ENCODE data around the gene ADARB1.

The ADARB1 gene

GRCh38 chr21:45035477-45035848, 38.9 kb upstream of the ADARB1 start:
- no peaks in the 10 kb centered on the region for H3K27me3 ChIP-seq (ENCODE audit: insufficient read depth, poor library complexity, severe bottlenecking)
- H3K9me3 ChIP-seq (ENCODE audit: severe bottlenecking), result no peaks in the 10 kb centered on the region
- TF ChIP-seq, protein P1, sequence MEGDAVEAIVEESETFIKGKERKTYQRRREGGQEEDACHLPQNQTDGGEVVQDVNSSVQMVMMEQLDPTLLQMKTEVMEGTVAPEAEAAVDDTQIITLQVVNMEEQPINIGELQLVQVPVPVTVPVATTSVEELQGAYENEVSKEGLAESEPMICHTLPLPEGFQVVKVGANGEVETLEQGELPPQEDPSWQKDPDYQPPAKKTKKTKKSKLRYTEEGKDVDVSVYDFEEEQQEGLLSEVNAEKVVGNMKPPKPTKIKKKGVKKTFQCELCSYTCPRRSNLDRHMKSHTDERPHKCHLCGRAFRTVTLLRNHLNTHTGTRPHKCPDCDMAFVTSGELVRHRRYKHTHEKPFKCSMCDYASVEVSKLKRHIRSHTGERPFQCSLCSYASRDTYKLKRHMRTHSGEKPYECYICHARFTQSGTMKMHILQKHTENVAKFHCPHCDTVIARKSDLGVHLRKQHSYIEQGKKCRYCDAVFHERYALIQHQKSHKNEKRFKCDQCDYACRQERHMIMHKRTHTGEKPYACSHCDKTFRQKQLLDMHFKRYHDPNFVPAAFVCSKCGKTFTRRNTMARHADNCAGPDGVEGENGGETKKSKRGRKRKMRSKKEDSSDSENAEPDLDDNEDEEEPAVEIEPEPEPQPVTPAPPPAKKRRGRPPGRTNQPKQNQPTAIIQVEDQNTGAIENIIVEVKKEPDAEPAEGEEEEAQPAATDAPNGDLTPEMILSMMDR (IDR thresholded peaks at IDR 0.05; ENCODE audit: poor library complexity, severe bottlenecking), result no peak
- ATAC-seq (ENCODE audit: low read depth), result no peak
- H3K4me1 ChIP-seq (ENCODE audit: insufficient read depth, poor library complexity, severe bottlenecking), result no peaks in the 10 kb centered on the region
- DNase-seq (ENCODE audit: low spot score), result no peak
- no peak overlapping the region for H3K4me3 ChIP-seq (ENCODE audit: severe bottlenecking)
- H3K27ac ChIP-seq (ENCODE audit: poor library complexity, severe bottlenecking), result no peak overlapping the region
- no peaks in the 10 kb centered on the region for H3K36me3 ChIP-seq (ENCODE audit: low read depth)

- Histone ChIP-seq H3K9me3 (ENCODE audit: severe bottlenecking) (no peaks in the 10 kb centered on the region), H3K4me3 (ENCODE audit: severe bottlenecking) (no peak overlapping the region), H3K36me3 (ENCODE audit: low read depth) (no peaks in the 10 kb centered on the region), H3K4me1 (ENCODE audit: insufficient read depth, poor library complexity, severe bottlenecking) (no peaks in the 10 kb centered on the region), H3K27me3 (ENCODE audit: insufficient read depth, poor library complexity, severe bottlenecking) (no peaks in the 10 kb centered on the region), H3K27ac (ENCODE audit: poor library complexity, severe bottlenecking) (no peak overlapping the region)
- DNase-seq (ENCODE audit: low spot score) (no peak), ATAC-seq (ENCODE audit: low read depth) (no peak)
- TF ChIP-seq, protein P1 (IDR thresholded peaks at IDR 0.05; ENCODE audit: poor library complexity, severe bottlenecking), result no peak
Measured at GRCh38 chr21:45036630-45037029, 37.8 kb upstream of the ADARB1 start.

DNA sequence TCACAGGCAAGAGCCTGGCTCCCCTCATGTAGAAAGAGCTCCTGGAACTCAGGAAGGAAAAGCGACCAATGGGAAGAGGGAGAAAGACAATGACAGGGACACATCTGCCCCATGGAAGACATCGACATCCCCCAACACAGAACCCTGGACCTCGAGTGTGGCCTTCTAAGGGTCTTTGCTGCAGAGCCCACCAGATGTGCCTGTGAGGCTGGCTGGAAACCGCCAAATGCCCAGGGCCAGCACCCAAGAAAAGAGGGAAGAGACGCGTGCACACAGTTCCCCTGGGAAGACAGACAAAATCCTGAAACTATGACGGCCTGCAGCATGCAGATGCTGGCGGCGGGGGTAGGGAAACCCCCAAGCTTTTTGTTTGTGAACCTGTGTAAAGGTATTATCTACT, 36.4 kb upstream of the ADARB1 start:
- no peak for ATAC-seq (ENCODE audit: low read depth)
- DNase-seq (ENCODE audit: low spot score), result no peak
- no peak overlapping the region for H3K4me3 ChIP-seq (ENCODE audit: severe bottlenecking)
- no peaks in the 10 kb centered on the region for H3K9me3 ChIP-seq (ENCODE audit: severe bottlenecking)
- no peaks in the 10 kb centered on the region for H3K4me1 ChIP-seq (ENCODE audit: insufficient read depth, poor library complexity, severe bottlenecking)
- no peak overlapping the region for H3K27ac ChIP-seq (ENCODE audit: poor library complexity, severe bottlenecking)
- TF ChIP-seq, protein P1 (IDR thresholded peaks at IDR 0.05; ENCODE audit: poor library complexity, severe bottlenecking), result no peak
- no peaks in the 10 kb centered on the region for H3K36me3 ChIP-seq (ENCODE audit: low read depth)
- H3K27me3 ChIP-seq (ENCODE audit: insufficient read depth, poor library complexity, severe bottlenecking), result no peaks in the 10 kb centered on the region

DNA sequence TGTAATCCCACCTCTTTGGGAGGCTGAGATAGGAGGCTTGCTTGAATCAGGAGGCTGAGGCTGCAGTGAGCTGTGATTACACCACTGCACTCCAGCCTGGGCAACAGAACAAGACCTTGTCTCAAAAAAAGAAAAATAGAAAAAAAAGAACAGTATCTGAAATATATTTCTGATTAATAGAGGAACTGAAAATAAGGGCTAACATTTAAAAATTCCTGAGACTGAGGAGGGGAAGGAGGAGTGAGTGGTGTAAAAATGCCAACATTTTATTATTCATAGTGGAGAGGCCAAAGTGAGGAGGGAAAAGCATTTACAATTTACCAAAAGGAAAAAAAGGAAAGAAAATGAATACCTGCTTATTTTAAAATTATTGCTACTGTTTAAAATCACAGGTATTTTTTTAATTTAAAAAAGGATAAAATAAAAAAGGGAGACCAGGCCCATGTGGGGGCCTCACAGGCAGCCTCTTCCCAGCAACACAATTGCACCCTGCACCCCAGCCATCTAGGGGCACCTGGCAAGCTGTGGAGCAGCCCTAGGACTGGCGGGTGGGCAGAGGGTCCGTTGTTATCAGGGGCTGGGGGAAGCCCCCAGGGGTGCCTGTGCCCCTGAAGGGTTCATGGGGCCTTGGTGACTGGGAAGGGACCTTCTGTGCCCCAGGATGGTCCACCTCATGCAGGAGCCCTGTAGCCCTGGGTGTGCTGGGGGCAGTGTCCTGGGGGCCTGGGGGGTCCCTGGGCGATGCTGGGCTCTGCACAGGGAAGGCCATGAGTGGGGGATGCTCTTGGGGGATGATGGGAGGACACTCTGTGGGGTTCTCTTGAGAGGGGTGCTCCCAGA, 34.8 kb upstream of the ADARB1 start:
- Histone ChIP-seq H3K27me3 (ENCODE audit: insufficient read depth, poor library complexity, severe bottlenecking) (no peaks in the 10 kb centered on the region), H3K4me3 (ENCODE audit: severe bottlenecking) (no peak overlapping the region), H3K4me1 (ENCODE audit: insufficient read depth, poor library complexity, severe bottlenecking) (no peaks in the 10 kb centered on the region), H3K9me3 (ENCODE audit: severe bottlenecking) (no peaks in the 10 kb centered on the region), H3K36me3 (ENCODE audit: low read depth) (no peaks in the 10 kb centered on the region), H3K27ac (ENCODE audit: poor library complexity, severe bottlenecking) (no peak overlapping the region)
- no peak for DNase-seq (ENCODE audit: low spot score)
- TF ChIP-seq, protein P1 (IDR thresholded peaks at IDR 0.05; ENCODE audit: poor library complexity, severe bottlenecking), result no peak
- ATAC-seq (ENCODE audit: low read depth), result no peak

DNA sequence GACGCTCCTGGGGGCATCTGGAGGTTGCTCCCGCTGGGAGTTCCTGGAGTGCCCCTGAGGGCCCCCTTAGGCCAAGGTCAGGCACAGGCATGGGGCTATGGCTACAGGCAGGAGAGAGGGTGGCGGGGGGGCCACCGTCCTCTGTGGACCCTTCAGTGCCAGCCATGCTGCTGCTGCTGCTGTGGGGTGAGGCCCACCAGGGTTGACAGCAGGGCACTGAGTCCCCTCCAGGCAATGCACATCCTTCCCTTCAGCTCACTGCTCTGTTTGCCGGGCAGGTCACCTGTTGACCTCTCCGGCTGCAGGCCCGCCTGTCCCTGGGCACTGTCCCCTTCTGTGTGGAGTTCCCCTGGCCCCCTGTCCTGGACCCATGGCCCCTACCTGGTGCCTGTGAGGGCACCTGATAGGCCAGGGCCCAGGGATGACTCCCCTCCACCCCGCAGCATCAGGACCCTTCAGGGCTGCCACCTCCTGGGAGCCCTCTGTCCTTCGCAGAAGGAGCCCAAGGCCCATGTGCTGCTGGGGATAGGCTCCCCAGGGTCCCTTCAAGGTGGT, 34.1 kb upstream of the ADARB1 start:
- H3K36me3 ChIP-seq (ENCODE audit: low read depth), result no peaks in the 10 kb centered on the region
- ATAC-seq (ENCODE audit: low read depth), result no peak
- H3K4me1 ChIP-seq (ENCODE audit: insufficient read depth, poor library complexity, severe bottlenecking), result no peaks in the 10 kb centered on the region
- H3K27ac ChIP-seq (ENCODE audit: poor library complexity, severe bottlenecking), result no peak overlapping the region
- TF ChIP-seq, protein P1 (IDR thresholded peaks at IDR 0.05; ENCODE audit: poor library complexity, severe bottlenecking), result no peak
- no peak overlapping the region for H3K4me3 ChIP-seq (ENCODE audit: severe bottlenecking)
- no peak for DNase-seq (ENCODE audit: low spot score)
- H3K27me3 ChIP-seq (ENCODE audit: insufficient read depth, poor library complexity, severe bottlenecking), result no peaks in the 10 kb centered on the region
- H3K9me3 ChIP-seq (ENCODE audit: severe bottlenecking), result no peaks in the 10 kb centered on the region

All from RWPE2 (cell line).